HepG2 (cell line): ENCODE measurements around the gene MEG3. TPM values are rescaled to one million over a fixed set of nuclear protein-coding genes. Genes with fewer than 3 reads are reported as not detected.

Source experiments
- ATF1 ChIP-seq: IDR thresholded peaks from 2 replicates; pipeline ENCODE4 v1.6.1; 2016; ENCODE audit warnings: mild to moderate bottlenecking, control low read depth
- BRCA1 ChIP-seq: sonication (generic); formaldehyde crosslinking; IDR thresholded peaks from 2 replicates; pipeline ENCODE4 v1.4.0; 2020; ENCODE audit warnings: missing genetic modification reagents
- CREB3 ChIP-seq: sonication (generic); formaldehyde crosslinking; IDR thresholded peaks from 2 replicates; pipeline ENCODE4 v1.5.0; 2020; ENCODE audit warnings: missing genetic modification reagents
- FOSL1 ChIP-seq: sonication (generic); formaldehyde crosslinking; IDR thresholded peaks from 2 replicates; pipeline ENCODE4 v1.9.0; 2021; ENCODE audit warnings: missing genetic modification reagents, borderline replicate concordance
- FOXA1 ChIP-seq, 2 experiments: fragments of 450-650 bp in 1 of 2; sonication (generic) in 1 of 2; formaldehyde crosslinking in 1 of 2; IDR thresholded peaks; 2 replicates each; pipeline versions ENCODE4 v1.4.0 to v1.6.1; 2016 to 2020; ENCODE audit warnings: missing genetic modification reagents in 1 of 2
- GATAD1 ChIP-seq: IDR thresholded peaks from 2 replicates; pipeline ENCODE4 v1.6.1; 2016; ENCODE audit warnings: missing genetic modification reagents, missing compliant biosample characterization
- ISL2 ChIP-seq: sonication (generic); formaldehyde crosslinking; IDR thresholded peaks from 2 replicates; pipeline ENCODE4 v1.5.0; 2020; ENCODE audit warnings: missing genetic modification reagents
- MBNL3 ChIP-seq: fragments of 250-450 bp; sonication (Bioruptor Pico); conservative IDR thresholded peaks from 2 replicates; pipeline ENCODE4 v1.8.0; 2022; ENCODE audit warnings: mild to moderate bottlenecking, inconsistent platforms
- NKX3-1 ChIP-seq: sonication (generic); formaldehyde crosslinking; IDR thresholded peaks from 2 replicates; pipeline ENCODE4 v1.5.0; 2020; ENCODE audit warnings: missing genetic modification reagents
- PHF21A ChIP-seq: sonication (generic); formaldehyde crosslinking; IDR thresholded peaks from 2 replicates; pipeline ENCODE4 v1.5.0; 2020; ENCODE audit warnings: mild to moderate bottlenecking, missing genetic modification reagents
- PTBP1 ChIP-seq: fragments of 200-400 bp; formaldehyde crosslinking; IDR thresholded peaks from 2 replicates; pipeline ENCODE4 v1.6.1; 2018; ENCODE audit warnings: low read length, low read depth; ENCODE audit not compliant: poor library complexity, severe bottlenecking
- SMAD3 ChIP-seq: sonication (generic); formaldehyde crosslinking; IDR thresholded peaks from 2 replicates; pipeline ENCODE4 v1.4.0; 2020; ENCODE audit warnings: missing genetic modification reagents
- SP5 ChIP-seq: IDR thresholded peaks from 2 replicates; pipeline ENCODE4 v1.6.1; 2016; ENCODE audit warnings: low read depth, borderline replicate concordance
- SRSF9 ChIP-seq: fragments of 200-400 bp; formaldehyde crosslinking; IDR thresholded peaks from 2 replicates; pipeline ENCODE4 v1.6.1; 2018; ENCODE audit warnings: borderline replicate concordance, mild to moderate bottlenecking, low read depth, low read length; ENCODE audit not compliant: insufficient read depth, poor library complexity, severe bottlenecking
- TP53 ChIP-seq: sonication (generic); formaldehyde crosslinking; conservative IDR thresholded peaks from 2 replicates; pipeline ENCODE4 v1.4.0; 2020; ENCODE audit warnings: missing genetic modification reagents
- U2AF2 ChIP-seq: fragments of 200-400 bp; formaldehyde crosslinking; IDR thresholded peaks from 2 replicates; pipeline ENCODE4 v1.6.1; 2017; ENCODE audit warnings: low read depth, mild to moderate bottlenecking, low read length
- ZBTB38 ChIP-seq: sonication (generic); formaldehyde crosslinking; IDR thresholded peaks from 2 replicates; pipeline ENCODE4 v1.5.1; 2020; ENCODE audit warnings: mild to moderate bottlenecking, missing genetic modification reagents
- ZNF230 ChIP-seq: sonication (generic); formaldehyde crosslinking; IDR thresholded peaks from 2 replicates; pipeline ENCODE4 v1.4.0; 2020; ENCODE audit warnings: mild to moderate bottlenecking, missing genetic modification reagents
- ZNF33A ChIP-seq: sonication (generic); formaldehyde crosslinking; IDR thresholded peaks from 2 replicates; pipeline ENCODE4 v1.5.1; 2020; ENCODE audit warnings: missing genetic modification reagents, mild to moderate bottlenecking, moderate library complexity, borderline replicate concordance
- ZNF605 ChIP-seq: sonication (generic); formaldehyde crosslinking; IDR thresholded peaks from 2 replicates; pipeline ENCODE4 v1.8.0; 2022; ENCODE audit warnings: mild to moderate bottlenecking, missing genetic modification reagents
- ZNF607 ChIP-seq: sonication (generic); formaldehyde crosslinking; IDR thresholded peaks from 2 replicates; pipeline ENCODE4 v1.5.1; 2020; ENCODE audit warnings: missing genetic modification reagents, mild to moderate bottlenecking, borderline replicate concordance
- ZNF652 ChIP-seq: IDR thresholded peaks from 2 replicates; pipeline ENCODE4 v1.6.1; 2016; ENCODE audit warnings: low read depth, borderline replicate concordance
- ZNF83 ChIP-seq: sonication (generic); formaldehyde crosslinking; IDR thresholded peaks from 2 replicates; pipeline ENCODE4 v1.4.0; 2020; ENCODE audit warnings: missing genetic modification reagents, mild to moderate bottlenecking, borderline replicate concordance
- ZZZ3 ChIP-seq: sonication (generic); formaldehyde crosslinking; IDR thresholded peaks from 2 replicates; pipeline ENCODE4 v1.4.0; 2020; ENCODE audit warnings: missing genetic modification reagents, mild to moderate bottlenecking, borderline replicate concordance
- polyA plus RNA-seq, 8 experiments: library from polyadenylated mRNA; depleted of rRNA in 3 of 8; stranded (reverse) in 7 of 8; unstranded in 1 of 8; fragments of >200 nt; fragmentation: Illumina TruSeq in 4 of 8; extraction: Trizol in 4 of 8; gene quantifications; 2 replicates each; pipeline versions ENCODE4 v1.2.1 to v1.2.3, GENCODE V29; 2011 to 2016; ENCODE audit warnings: low read depth in 4 of 8, missing spikeins in 1 of 8, mixed read lengths in 1 of 8; ENCODE audit not compliant: insufficient read depth in 1 of 8
- total RNA-seq, 5 experiments: library from RNA; depleted of rRNA; stranded (reverse); fragments of >200 nt; fragmentation: Illumina TruSeq; extraction: Trizol; gene quantifications; 2 replicates each; pipeline ENCODE4 v1.2.3, GENCODE V29; 2016; ENCODE audit warnings: low read depth in 1 of 5
- TF ChIP-seq, protein P1 (sequence below): sonication (generic); formaldehyde crosslinking; IDR thresholded peaks from 2 replicates; pipeline ENCODE4 v1.9.0; 2021; ENCODE audit warnings: missing genetic modification reagents, borderline replicate concordance
- TF ChIP-seq, protein P2 (sequence below): sonication (generic); formaldehyde crosslinking; IDR thresholded peaks from 2 replicates; pipeline ENCODE4 v1.5.0; 2020; ENCODE audit warnings: mild to moderate bottlenecking, missing genetic modification reagents

The MEG3 gene
- total and polyA plus RNA-seq, 2 of the 13 experiments (the other 11 are each of a cell fraction or from before 2014, with no cell fraction given) = 0.17 TPM; not detected in 1

DNA sequence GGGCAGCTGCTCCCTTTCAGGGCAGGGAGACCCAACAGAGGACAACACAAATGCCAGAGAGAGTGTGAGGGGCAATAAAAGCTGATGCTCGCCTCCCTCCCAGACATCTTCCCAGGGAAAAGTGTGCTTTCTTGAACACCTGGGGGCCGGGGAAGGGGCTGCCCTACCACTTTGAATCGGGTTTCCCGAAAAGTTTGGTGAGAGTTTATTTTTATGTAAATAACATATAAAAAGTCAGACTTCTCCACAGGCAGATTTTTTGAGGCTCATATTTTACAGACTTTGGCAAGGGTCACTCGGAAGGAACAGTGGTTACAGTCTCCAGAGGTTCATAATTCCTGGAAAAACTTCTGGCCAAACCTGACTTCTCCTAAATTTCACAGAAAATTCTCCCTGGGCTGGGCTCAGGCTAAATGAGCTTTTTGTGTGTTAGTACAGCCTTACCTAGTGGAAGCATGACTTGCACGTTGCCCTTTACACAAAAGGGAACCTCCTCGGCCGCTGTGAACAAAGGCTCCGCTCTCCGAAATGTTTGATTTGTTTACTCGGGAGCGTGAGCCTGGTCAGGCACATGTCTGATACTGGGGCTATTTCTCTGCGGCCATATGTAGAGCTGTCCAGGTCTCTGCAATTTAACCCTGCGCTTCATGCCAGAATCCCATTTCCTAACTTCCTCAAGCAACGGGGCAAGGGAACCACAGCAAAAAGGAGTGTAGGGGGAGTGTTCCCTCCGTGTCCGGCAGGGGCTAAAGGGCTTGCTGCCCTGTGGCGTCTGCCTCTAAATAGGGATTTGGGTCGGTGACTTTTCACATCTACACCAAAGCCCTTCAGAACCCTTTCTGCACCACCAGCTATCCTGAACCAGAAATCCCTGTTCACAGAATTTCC lies 74.2 kb downstream of the MEG3 start (continued):
- TF ChIP-seq ZNF83 (no peak), ISL2 (CRISPR knock-in tag) (no peak), ZZZ3 (CRISPR knock-in tag) (no peak), PHF21A (CRISPR knock-in tag) (peak; percentile 60), CREB3 (CRISPR knock-in tag) (no peak), U2AF2 (no peak), SRSF9 (no peak), BRCA1 (CRISPR knock-in tag) (no peak), SP5 (CRISPR knock-in tag) (peak; percentile 55; the same call in 1 of the 2 replicates), ZNF607 (CRISPR knock-in tag) (no peak), MBNL3 (CRISPR knock-in tag) (no peak), ZNF652 (CRISPR knock-in tag) (peak; percentile 28; the same call in 1 of the 2 replicates), PTBP1 (no peak), ZBTB38 (CRISPR knock-in tag) (no peak), SMAD3 (CRISPR knock-in tag) (no peak), ATF1 (CRISPR knock-in tag) (no peak), GATAD1 (CRISPR knock-in tag) (no peak), FOSL1 (no peak), ZNF33A (no peak), TP53 (CRISPR knock-in tag) (no peak), NKX3-1 (CRISPR knock-in tag) (no peak), FOXA1 (IDR thresholded peaks at IDR 0.05) (no peak), FOXA1 (CRISPR knock-in tag; IDR thresholded peaks at IDR 0.05) (peak; percentile 72), ZNF230 (no peak), ZNF605 (CRISPR knock-in tag) (0 out of 2 replicates have a peak, but pooled peaks have one; percentile 33)
- TF ChIP-seq, protein P1, sequence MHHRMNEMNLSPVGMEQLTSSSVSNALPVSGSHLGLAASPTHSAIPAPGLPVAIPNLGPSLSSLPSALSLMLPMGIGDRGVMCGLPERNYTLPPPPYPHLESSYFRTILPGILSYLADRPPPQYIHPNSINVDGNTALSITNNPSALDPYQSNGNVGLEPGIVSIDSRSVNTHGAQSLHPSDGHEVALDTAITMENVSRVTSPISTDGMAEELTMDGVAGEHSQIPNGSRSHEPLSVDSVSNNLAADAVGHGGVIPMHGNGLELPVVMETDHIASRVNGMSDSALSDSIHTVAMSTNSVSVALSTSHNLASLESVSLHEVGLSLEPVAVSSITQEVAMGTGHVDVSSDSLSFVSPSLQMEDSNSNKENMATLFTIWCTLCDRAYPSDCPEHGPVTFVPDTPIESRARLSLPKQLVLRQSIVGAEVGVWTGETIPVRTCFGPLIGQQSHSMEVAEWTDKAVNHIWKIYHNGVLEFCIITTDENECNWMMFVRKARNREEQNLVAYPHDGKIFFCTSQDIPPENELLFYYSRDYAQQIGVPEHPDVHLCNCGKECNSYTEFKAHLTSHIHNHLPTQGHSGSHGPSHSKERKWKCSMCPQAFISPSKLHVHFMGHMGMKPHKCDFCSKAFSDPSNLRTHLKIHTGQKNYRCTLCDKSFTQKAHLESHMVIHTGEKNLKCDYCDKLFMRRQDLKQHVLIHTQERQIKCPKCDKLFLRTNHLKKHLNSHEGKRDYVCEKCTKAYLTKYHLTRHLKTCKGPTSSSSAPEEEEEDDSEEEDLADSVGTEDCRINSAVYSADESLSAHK (CRISPR knock-in tag) = no peak
- TF ChIP-seq, protein P2, sequence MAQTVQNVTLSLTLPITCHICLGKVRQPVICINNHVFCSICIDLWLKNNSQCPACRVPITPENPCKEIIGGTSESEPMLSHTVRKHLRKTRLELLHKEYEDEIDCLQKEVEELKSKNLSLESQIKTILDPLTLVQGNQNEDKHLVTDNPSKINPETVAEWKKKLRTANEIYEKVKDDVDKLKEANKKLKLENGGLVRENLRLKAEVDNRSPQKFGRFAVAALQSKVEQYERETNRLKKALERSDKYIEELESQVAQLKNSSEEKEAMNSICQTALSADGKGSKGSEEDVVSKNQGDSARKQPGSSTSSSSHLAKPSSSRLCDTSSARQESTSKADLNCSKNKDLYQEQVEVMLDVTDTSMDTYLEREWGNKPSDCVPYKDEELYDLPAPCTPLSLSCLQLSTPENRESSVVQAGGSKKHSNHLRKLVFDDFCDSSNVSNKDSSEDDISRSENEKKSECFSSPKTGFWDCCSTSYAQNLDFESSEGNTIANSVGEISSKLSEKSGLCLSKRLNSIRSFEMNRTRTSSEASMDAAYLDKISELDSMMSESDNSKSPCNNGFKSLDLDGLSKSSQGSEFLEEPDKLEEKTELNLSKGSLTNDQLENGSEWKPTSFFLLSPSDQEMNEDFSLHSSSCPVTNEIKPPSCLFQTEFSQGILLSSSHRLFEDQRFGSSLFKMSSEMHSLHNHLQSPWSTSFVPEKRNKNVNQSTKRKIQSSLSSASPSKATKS (CRISPR knock-in tag) = no peak
